Thoracic aorta (tissue), 2 donors: ENCODE data around the gene PLPPR1. TPM values are rescaled to one million over a fixed set of nuclear protein-coding genes. Genes with fewer than 3 reads are reported as not detected.

ENCODE experiments used
- ATAC-seq: fragments of 150-250 bp; one replicate; pipeline ENCODE4 v1.8.0; 2017; ENCODE audit warnings: low read depth; ENCODE audit not compliant: insufficient number of reproducible peaks, low FRiP score
- DNase-seq: peaks from one replicate; pipeline ENCODE4 v3.0.0-alpha.2; 2020; ENCODE audit warnings: low spot score
- H3K27ac ChIP-seq, 2 donors: fragments of 200-600 bp; sonication (generic); 1 replicate in 1 of 2; 2 replicates in 1 of 2; pipeline ENCODE4 v1.5.1; 2016; ENCODE audit warnings: mild to moderate bottlenecking in 2 of 2, moderate library complexity in 2 of 2
- H3K27me3 ChIP-seq: fragments of 200-600 bp; sonication (generic); replicated peaks from 2 replicates; pipeline ENCODE4 v1.6.0; 2016; ENCODE audit warnings: mild to moderate bottlenecking; ENCODE audit not compliant: insufficient read depth
- H3K36me3 ChIP-seq: fragments of 200-600 bp; sonication (generic); one replicate; pipeline ENCODE4 v1.5.1; 2016
- H3K4me1 ChIP-seq, 2 donors: fragments of 200-600 bp; sonication (generic); 1 replicate in 1 of 2; 2 replicates in 1 of 2; pipeline versions ENCODE4 v1.5.1 to v1.6.0; 2016; ENCODE audit warnings: low read depth in 2 of 2, mild to moderate bottlenecking in 1 of 2; ENCODE audit not compliant: control insufficient read depth in 1 of 2
- H3K4me3 ChIP-seq: fragments of 200-600 bp; sonication (generic); 2 replicates; pipeline ENCODE4 v1.5.1; 2016; ENCODE audit warnings: mild to moderate bottlenecking
- H3K9me3 ChIP-seq: fragments of 200-600 bp; sonication (generic); 2 replicates; pipeline ENCODE4 v1.5.1; 2016
- total RNA-seq, 2 donors: library from RNA; depleted of rRNA; stranded (reverse); fragments of >200 nt; gene quantifications; one replicate each; pipeline versions ENCODE4 v1.1.0 to v1.2.3, GENCODE V29; 2016
- TF ChIP-seq, protein P1 (sequence below): fragments of 200-600 bp; sonication (generic); IDR thresholded peaks from one replicate; pipeline ENCODE4 v1.5.1; 2019; ENCODE audit warnings: antibody characterized with exemption

The PLPPR1 gene
- total RNA-seq, 2 donors from 2014 or later, result not detected

DNA sequence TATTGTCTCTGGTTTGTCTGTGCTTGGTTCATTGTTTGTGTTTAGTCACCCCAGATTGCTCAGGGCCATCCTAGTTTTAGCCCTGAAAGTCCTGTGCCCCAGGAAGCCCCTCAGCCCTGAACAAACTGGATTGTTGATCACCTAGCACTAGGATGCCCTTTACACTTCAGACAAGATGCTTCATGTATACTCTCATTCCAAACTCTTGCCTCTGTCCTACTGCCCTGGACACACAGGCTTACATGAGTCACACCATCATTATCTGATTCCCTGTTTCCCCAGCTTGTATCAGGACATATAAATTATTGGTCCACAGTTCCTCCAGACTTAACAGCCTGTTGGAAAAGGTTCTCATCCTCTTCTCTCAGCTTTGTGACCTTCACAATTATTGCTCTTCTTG lies 236.2 kb downstream of the PLPPR1 start:
- TF ChIP-seq, protein P1, sequence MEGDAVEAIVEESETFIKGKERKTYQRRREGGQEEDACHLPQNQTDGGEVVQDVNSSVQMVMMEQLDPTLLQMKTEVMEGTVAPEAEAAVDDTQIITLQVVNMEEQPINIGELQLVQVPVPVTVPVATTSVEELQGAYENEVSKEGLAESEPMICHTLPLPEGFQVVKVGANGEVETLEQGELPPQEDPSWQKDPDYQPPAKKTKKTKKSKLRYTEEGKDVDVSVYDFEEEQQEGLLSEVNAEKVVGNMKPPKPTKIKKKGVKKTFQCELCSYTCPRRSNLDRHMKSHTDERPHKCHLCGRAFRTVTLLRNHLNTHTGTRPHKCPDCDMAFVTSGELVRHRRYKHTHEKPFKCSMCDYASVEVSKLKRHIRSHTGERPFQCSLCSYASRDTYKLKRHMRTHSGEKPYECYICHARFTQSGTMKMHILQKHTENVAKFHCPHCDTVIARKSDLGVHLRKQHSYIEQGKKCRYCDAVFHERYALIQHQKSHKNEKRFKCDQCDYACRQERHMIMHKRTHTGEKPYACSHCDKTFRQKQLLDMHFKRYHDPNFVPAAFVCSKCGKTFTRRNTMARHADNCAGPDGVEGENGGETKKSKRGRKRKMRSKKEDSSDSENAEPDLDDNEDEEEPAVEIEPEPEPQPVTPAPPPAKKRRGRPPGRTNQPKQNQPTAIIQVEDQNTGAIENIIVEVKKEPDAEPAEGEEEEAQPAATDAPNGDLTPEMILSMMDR, result no peak
- no peak for ATAC-seq
- H3K9me3 ChIP-seq, result no peaks in the 10 kb centered on the region

DNA sequence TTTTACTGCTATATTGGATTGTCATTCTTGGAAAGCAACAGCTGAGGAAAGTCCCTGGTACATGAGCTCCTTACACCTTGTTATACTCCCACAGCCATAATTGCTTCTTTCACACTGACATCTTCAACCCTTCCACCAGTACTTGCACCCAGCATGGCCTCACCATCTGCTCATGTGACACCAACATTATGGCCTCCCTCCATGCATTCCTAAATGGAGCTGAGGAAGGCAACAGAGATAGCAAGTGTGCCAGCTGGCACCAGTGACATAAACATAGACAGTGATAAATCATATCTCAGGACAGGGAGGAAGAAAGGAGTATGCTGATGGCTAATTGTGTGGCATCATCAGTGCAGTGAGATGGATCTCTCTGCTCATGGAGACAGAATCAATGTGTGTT lies 236.7 kb downstream of the PLPPR1 start:
- H3K9me3 ChIP-seq, result no peaks in the 10 kb centered on the region
- TF ChIP-seq, protein P1, result no peak
- no peaks in the 10 kb centered on the region for H3K4me1 ChIP-seq
- no peaks in the 10 kb centered on the region for H3K36me3 ChIP-seq
- H3K27ac ChIP-seq, result no peak overlapping the region
- ATAC-seq (no peak), DNase-seq (no peak)
- no peak overlapping the region for H3K4me3 ChIP-seq
- no peaks in the 10 kb centered on the region for H3K27me3 ChIP-seq

More for the DNA sequence above, 236.2 kb downstream of the PLPPR1 start:
- Histone ChIP-seq H3K4me1 (no peaks in the 10 kb centered on the region), H3K27ac (no peak overlapping the region), H3K4me3 (no peak overlapping the region), H3K27me3 (no peaks in the 10 kb centered on the region), H3K36me3 (no peaks in the 10 kb centered on the region)
- DNase-seq, result no peak

DNA sequence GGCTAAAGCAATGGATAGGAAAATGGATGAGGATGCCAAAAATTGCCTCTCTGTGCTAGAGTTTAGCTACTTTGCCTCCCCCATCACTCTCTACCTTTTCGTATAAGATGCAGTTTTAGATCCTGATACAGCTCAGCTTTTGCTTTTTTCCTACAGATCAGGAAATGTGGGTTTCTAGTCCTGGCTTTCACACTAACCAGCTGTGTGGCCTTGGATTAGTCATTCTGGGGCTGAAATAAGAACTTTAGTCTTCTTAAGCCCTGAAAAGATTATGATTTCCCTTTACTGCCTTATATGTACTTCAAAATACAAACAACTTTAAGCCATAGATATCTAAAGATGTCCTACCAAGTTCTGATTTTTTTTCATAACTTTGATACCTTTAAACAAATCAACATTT lies 239.9 kb downstream of the PLPPR1 start:
- no peak for ATAC-seq

DNA sequence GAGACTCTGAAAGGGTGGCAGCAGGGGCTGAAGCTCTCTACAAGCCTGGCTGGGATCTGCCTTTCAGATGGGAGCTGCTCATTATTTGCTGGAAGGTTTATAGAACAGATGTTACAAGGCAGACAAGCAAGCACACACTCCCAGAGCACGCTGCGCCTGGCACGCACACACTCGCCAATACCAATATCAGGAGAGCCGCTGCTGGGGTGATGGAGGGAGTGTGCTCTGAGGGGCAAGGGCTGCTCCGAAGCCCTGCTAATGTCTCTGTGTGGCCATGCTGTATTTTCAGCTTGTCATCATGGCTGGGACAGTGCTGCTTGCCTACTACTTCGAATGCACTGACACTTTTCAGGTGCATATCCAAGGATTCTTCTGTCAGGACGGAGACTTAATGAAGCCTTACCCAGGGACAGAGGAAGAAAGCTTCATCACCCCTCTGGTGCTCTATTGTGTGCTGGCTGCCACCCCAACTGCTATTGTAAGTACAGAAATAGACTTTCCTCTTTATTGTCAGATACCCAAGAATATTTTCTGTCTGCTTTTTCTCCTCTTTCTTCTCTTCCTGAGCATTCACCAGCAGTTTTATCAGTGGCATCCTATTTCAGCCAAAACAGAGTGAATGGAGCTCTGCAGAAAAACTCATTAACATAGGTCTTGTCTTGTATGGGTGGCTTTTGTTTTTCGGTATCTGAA lies 241.2 kb downstream of the PLPPR1 start:
- Histone ChIP-seq H3K27ac (no peak overlapping the region), H3K4me3 (no peak overlapping the region), H3K9me3 (no peaks in the 10 kb centered on the region), H3K27me3 (no peaks in the 10 kb centered on the region), H3K36me3 (no peaks in the 10 kb centered on the region), H3K4me1 (no peaks in the 10 kb centered on the region)
- no peak for DNase-seq
- ATAC-seq, result no peak
- TF ChIP-seq, protein P1, result no peak

More for the DNA sequence above, 239.9 kb downstream of the PLPPR1 start:
- no peak overlapping the region for H3K4me3 ChIP-seq
- no peak overlapping the region for H3K27ac ChIP-seq
- H3K4me1 ChIP-seq, result no peaks in the 10 kb centered on the region
- DNase-seq, result no peak
- TF ChIP-seq, protein P1, result no peak
- H3K27me3 ChIP-seq, result no peaks in the 10 kb centered on the region
- no peaks in the 10 kb centered on the region for H3K9me3 ChIP-seq
- H3K36me3 ChIP-seq, result no peaks in the 10 kb centered on the region

DNA sequence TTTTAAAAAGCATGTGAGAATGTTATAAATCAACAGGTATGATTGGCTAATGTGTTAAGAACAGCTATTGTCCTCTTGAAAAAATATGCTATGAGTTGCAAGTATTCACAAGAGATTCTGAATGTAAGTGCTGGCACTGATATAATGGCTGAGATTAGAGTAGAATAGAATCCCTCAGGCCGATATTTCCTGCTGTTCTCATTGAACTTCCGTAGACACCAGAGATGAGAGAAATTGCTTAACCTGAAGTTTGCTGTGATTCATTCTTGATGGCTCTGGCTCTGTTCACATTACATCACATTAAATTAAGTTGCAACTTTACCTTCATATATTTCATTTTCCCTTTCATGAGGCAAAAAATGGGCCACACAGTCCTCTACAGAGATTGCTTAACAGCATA lies 241.8 kb downstream of the PLPPR1 start:
- DNase-seq (no peak), ATAC-seq (no peak)
- Histone ChIP-seq H3K9me3 (no peaks in the 10 kb centered on the region), H3K4me1 (no peaks in the 10 kb centered on the region), H3K27me3 (no peaks in the 10 kb centered on the region), H3K4me3 (no peak overlapping the region), H3K36me3 (no peaks in the 10 kb centered on the region), H3K27ac (no peak overlapping the region)
- TF ChIP-seq, protein P1, result no peak
